Esophagus muscularis mucosa (tissue), 3 donors: ENCODE results near the gene LCK.

Source experiments
- POLR2A ChIP-seq: fragments of 450-650 bp; IDR thresholded peaks from one replicate; pipeline ENCODE4 v1.6.1; 2017; ENCODE audit warnings: antibody characterized with exemption, moderate library complexity, mild to moderate bottlenecking, low read depth
- POLR2AphosphoS5 ChIP-seq, 2 donors: sonication (generic); formaldehyde crosslinking; IDR thresholded peaks; one replicate each; pipeline ENCODE4 v1.6.1; 2017; ENCODE audit warnings: antibody characterized with exemption in 2 of 2
- TF ChIP-seq, protein P1 (sequence below), 3 experiments: fragments of 200-600 bp in 2 of 3; fragments of 450-650 bp in 1 of 3; sonication (generic) in 2 of 3; IDR thresholded peaks; one replicate each; pipeline ENCODE4 v1.5.1; 2017 to 2019; ENCODE audit warnings: antibody characterized with exemption in 3 of 3, mild to moderate bottlenecking in 2 of 3, moderate library complexity in 1 of 3

DNA sequence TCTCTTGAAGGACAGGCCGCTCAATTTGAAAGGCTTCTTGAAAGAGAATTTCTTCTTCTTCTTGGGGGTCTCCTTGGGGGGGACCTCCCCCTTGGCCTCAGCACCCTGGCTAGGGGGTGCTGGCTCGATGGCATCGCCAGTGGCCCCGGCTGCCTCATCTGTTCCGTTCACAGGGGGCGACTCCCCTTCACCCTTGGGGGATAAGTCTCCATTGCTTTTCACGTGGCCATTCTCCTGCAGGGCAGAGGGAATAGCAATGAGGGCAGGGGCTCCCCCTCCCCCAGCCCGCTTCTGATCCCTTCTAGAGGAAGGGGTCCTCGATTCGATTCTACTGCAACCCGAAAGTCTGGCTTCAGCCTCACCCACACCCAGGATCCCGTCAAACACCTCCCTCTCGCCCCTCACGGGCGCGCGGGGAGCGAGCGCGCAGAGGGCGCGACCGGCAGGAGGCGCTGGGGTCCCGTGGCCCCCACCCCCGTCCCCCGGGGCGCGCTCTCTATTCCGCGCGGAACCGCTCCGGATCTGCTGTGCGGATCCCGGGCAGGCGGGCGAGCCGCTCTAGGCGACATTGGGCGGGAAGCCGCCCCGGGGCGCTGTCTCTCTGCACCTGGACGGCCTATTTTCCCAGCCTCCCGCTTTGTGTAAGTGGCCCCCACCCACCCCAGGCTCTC, 83.9 kb downstream of the LCK start:
- TF ChIP-seq, protein P1, sequence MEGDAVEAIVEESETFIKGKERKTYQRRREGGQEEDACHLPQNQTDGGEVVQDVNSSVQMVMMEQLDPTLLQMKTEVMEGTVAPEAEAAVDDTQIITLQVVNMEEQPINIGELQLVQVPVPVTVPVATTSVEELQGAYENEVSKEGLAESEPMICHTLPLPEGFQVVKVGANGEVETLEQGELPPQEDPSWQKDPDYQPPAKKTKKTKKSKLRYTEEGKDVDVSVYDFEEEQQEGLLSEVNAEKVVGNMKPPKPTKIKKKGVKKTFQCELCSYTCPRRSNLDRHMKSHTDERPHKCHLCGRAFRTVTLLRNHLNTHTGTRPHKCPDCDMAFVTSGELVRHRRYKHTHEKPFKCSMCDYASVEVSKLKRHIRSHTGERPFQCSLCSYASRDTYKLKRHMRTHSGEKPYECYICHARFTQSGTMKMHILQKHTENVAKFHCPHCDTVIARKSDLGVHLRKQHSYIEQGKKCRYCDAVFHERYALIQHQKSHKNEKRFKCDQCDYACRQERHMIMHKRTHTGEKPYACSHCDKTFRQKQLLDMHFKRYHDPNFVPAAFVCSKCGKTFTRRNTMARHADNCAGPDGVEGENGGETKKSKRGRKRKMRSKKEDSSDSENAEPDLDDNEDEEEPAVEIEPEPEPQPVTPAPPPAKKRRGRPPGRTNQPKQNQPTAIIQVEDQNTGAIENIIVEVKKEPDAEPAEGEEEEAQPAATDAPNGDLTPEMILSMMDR (IDR thresholded peaks at IDR 0.05) = peak; percentile 62 to 69 (median 67)
- TF ChIP-seq POLR2AphosphoS5 (IDR thresholded peaks at IDR 0.05) = peak in 1 of 2 donors; percentile 19
- no peak for TF ChIP-seq POLR2A
